Fibroblast of skin of right biceps (primary cell): ENCODE measurements around the gene VEPH1.
"Not testable (repeated sequence)": the region's sequence is repeated elsewhere in the genome, so short reads cannot be mapped to it uniquely, and the experiment has no call there.

Source experiments
- DNase-seq: peaks from one replicate; pipeline ENCODE4 v3.0.0-alpha.2; 2013

The VEPH1 gene

GRCh38 chr3:157336252-157337009 lies 166.8 kb downstream of the VEPH1 start:
- DNase-seq, result no peak

- peak; percentile 57 for DNase-seq
Observed at GRCh38 chr3:157335233-157336076, 167.8 kb downstream of the VEPH1 start.

GRCh38 chr3:157333551-157333991 lies 169.6 kb downstream of the VEPH1 start:
- peak; percentile 96 for DNase-seq

DNA sequence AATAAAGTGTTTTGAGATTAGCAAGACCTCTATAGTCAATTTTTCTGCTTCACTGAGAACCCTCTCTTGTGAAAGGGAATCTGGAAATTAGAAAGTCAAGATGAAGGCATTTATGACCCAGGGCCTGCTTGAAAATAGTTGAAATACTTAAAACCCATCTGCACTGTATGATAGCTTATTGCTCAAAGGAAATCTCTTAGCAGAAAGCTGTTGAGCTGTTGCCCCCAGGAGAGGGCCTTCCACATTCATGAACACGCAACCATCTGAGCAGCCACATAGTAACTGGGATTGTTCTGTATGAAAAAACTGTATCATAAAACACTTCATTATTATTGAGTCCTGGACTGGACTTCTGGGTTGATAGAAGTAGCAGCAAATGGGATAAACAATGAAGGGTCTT lies 173.0 kb downstream of the VEPH1 start:
- DNase-seq, result peak; percentile 69

GRCh38 chr3:157329551-157329950 lies 173.7 kb downstream of the VEPH1 start:
- peak; percentile 39 for DNase-seq

- DNase-seq, result no peak
Observed at GRCh38 chr3:157327837-157328236, 175.4 kb downstream of the VEPH1 start.

GRCh38 chr3:157327018-157327417 lies 176.2 kb downstream of the VEPH1 start:
- DNase-seq, result no peak

DNA sequence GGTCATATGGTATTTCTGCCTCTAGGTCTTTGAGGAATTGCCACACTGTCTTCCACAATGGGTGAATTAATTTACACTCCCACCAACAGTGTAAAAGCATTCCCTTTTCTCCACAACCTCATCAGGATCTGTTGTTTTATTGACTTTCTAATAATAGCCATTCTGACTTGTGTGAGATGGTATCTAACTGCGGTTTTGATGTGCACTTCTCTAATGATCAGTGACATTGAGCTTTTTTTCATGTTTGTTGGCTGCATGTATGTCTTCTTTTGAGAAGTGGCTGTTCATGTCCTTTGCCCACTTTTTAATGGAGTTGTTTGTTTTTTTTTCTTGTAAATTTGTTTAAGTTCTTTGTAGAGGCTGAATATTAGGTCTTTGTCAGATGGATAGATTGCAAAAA lies 178.3 kb downstream of the VEPH1 start:
- not testable (repeated sequence) for DNase-seq

- no peak for DNase-seq
Observed at GRCh38 chr3:157323360-157323759, 179.9 kb downstream of the VEPH1 start.

GRCh38 chr3:157319672-157320071 lies 183.5 kb downstream of the VEPH1 start:
- no peak for DNase-seq

GRCh38 chr3:157318639-157319288 lies 184.5 kb downstream of the VEPH1 start:
- DNase-seq, result no peak

- peak; percentile 36 for DNase-seq
Observed at GRCh38 chr3:157317895-157318294, 185.3 kb downstream of the VEPH1 start.

DNA sequence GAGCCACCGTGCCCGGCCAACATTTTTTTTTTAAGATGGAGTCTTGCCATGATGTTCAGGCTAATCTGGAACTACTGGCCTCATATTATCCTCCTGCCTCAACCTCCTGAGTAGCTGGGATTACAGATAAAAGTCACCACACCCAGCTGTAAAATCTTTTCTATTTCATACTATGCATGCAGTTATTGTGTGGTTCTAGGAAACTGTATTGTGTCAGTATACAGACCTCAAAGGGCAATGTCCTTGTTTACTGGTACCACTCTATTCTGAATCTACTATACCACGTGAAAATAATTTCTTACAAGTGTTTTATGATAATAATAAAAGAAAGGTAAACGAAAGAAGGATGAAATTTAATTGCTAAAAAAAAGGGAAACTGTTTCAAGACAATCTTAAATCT lies 190.0 kb downstream of the VEPH1 start:
- DNase-seq, result no peak

- peak; percentile 29 for DNase-seq
Observed at GRCh38 chr3:157312376-157312745, 190.9 kb downstream of the VEPH1 start.

DNA sequence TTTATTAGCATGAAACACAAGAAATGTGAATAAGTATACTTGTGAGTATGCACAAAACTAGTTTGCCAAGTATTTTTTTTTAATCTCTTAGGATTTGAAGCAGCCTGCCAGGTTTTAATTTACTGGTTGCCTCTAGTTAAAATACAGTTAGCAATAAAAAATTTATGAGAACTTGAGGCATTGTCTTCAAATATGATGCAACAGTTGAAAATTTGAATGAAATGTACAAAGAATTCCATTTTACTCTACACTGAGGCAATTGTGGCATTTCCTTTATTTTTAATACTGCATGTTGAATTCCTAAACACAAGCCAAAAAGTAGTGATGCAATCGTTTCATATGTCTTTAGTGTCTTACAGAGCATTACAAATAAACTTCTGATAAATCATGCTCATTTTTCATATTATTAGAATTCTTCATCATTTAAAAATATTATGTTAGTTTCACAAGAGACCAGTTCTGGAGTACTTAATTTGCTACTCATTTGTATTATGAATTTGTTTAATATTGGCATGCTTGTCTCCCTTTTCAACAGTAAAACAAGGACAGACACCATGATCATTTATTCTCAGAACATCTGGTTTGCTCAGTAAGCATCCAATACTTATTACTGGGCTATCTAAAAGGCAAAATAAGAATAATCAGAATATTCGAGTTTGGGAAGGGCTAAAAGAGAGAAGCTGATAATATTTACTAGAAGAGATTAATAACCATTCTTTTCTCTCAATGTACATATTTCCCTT lies 191.4 kb downstream of the VEPH1 start:
- DNase-seq, result peak; percentile 95

DNA sequence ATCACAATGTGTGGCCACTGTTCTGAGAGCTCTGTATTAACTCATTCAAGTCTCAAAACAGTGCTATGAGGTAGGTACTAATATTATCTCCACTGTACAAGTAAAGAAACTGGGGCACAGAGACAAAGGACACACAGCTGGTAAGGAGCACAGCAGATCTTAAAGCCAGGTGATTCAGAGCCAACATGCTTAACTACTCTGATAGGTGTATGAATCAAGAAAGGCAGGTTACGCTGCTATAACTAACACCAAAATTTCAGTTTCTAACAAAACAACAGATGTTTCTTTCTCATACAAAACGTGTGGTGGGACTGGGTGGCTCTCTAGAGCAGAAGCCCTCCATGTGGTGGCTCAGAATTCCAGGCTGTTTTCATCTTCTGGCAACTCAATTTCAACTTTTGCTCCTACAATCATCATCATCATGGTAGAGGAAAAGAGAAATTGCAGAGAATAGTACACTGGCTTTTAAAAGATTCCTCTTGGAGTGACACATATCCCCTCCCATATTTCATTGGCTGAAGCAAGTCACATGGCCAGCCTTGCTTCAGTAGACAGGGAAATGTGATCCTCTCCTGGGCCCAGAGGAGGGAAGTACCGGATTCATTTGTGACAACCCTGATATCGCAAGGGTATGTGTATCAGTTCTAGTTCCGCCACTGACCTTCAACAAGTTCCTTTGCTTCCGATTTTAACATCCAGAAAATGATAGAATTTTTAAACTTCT lies 192.7 kb downstream of the VEPH1 start:
- peak; percentile 23 for DNase-seq

DNA sequence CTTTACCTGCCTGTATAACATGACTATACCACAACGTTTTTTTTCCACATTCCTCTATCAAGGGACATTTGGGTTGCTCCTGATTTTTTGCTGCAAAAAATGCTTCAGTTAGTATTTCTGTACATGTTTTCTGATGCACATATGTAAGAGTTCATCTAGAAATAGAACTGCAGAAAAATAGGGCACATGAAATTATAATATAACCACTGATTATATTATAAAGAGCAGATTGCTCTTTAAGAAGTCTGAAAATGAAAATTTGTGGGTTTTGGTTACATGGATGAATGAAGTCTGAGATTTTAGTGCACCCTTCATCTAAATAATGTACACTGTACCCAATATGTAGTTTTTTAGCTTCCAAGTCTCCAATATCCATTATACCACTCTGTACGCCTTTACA lies 196.7 kb downstream of the VEPH1 start:
- no peak for DNase-seq

DNA sequence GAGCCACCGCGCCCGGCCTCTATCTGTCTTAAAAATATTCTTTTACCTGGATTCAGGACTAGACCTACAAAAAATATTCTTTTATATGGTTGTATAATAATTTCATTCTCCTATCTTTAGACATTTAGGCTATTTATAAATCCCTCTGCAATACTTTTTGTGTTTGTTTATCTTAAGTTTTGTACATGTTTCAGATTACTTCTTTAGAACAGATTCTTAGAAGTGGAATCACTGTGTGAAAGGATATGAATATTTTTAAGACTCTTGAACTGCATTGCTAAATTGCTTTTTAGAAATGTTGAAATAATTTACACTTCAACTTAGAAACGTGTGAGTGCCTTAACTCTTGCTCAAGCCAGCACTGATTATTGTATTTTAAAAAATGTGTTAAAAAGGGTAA lies 197.8 kb downstream of the VEPH1 start:
- no peak for DNase-seq

GRCh38 chr3:157301755-157302154 lies 201.5 kb downstream of the VEPH1 start:
- DNase-seq, result no peak

DNA sequence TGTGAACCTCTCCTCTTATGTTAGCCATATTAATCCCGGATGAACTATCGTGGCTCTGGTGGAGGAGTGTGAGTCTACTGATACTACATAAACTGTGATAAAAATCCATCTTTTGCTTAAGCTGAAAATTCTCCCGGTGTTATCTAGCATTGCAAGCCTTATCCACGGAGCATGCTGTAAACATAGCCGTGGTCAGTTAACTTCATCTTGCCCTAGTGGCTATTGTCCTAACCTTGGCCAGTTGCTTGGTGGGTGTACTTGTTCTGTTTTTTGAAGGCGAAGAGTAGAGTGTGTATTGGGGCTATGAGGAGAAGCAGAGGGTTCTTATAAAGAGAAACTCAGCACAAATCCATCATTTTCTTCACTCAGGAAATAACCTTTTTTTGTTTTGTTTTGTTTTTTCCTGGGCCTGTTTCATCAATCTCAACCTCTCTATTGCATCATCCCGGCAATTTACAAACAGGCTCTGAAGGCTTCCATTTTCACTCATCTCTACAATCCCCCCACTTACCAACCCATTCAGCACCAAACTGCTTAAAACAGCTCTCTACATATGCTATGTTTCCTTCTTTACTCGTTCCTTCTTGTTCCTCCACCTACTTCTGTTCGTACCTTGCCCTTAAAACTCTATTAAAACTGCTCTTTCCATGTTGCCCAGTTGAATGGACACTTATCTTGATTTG lies 202.1 kb downstream of the VEPH1 start:
- no peak for DNase-seq

DNA sequence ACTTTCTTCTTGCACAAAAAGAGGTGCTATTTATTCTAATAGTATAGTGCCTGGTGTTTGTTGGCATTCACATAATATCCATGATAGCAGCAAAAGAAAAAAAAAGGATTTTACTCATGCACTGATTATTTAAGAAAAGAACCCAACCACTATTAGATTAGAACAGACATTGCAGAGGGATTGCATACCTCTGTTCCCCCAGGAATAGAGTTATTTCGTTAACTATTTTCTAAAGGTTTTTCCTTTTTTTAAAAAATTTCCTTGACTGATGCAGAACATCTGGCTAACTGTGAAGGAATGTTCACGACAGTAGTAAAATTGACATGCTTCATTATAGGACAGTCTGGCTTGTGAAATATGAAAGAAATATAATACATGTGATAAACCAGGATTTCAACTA lies 203.1 kb downstream of the VEPH1 start:
- peak; percentile 80 for DNase-seq
